HUDEP-2 (cell line): ENCODE data around the gene IFFO2.
A peak's percentile ranks its signal among the peaks of the same experiment; 100 is the strongest.

ENCODE experiments used
- DNase-seq, 76 experiments: peaks; one replicate each; lab custom pipeline; 2025; ENCODE audit not compliant: unreplicated experiment in 76 of 76; lab: John Stamatoyannopoulos, UW

IFFO2 gene

DNA sequence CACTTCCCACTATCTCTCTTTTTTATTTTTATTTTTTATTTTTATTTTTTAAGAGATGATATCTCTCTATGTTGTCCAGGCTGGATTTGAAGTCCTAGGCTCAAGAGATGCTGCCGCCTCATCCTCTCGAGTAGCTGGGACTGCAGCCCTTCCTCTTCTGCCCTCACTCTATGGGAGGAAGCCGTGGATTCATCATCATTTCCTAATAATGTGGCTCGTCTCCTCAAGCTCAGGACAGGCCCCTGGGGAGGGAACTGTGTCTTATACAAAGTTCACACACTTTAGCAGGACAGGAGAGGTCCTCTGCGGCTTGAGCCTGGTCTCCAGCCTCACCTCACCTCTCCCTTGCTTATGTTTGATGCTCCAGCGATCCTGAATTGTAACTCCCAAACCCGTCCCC is 16.5 kb upstream of the IFFO2 start:
- no peak for DNase-seq

DNA sequence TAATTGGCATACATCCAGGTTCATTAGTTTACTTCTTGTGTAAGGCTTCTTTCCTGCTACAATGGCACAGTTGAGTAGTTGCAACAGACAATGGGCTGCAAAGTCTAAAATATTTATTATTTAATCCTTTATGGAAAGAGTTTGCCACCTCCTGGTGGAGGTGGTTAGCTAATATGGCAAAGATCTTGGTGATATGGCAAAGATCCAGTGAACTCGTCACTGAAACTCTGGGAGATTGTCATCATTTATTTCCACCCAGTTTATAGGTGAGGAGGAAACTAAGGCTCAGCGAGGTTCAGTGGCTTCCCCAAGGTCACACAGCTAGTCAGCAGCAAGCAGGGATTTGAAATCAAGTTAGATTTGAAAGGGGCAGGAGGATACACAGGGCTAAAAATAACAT is 16.1 kb upstream of the IFFO2 start:
- peak in 1 of 76 experiments; percentile 7 for DNase-seq

DNA sequence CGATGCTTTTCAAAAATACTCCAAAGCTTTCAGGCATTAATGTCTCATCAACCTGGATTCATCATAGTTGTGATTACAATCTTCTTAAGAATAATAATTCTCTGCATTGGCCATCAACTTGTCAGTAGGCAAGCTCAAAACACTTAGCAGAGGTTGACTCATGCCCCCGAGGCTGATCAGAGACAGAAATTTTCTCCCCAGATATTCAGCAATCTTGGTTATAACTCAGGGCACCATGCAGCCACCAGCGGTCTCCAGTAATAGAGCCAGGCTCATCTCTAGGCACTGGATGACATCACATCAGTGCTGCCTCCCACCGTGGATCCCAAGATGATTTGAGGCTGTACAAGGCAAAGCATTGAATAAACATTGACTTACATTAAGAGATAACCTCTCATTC is 14.3 kb upstream of the IFFO2 start:
- DNase-seq, result no peak

DNA sequence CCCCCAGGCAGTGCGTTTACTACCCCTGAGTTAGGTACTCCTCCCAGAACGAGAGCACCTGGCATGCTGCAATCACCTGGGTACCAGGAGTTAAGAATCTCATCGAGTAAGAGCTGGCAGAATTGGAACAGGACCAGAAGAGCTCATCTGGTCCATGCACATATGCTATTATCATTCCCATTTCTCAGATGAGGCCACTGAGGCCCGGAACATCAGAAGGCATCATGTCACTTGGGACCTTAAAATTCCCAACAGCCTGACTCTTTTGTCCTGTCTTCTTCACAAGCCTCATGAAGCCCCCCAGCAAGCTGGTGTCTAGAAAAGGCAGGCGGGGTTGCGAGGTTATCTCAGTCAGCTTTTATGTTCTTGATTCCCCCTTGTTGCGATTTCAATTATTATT is 13.9 kb upstream of the IFFO2 start:
- DNase-seq, result no peak

DNA sequence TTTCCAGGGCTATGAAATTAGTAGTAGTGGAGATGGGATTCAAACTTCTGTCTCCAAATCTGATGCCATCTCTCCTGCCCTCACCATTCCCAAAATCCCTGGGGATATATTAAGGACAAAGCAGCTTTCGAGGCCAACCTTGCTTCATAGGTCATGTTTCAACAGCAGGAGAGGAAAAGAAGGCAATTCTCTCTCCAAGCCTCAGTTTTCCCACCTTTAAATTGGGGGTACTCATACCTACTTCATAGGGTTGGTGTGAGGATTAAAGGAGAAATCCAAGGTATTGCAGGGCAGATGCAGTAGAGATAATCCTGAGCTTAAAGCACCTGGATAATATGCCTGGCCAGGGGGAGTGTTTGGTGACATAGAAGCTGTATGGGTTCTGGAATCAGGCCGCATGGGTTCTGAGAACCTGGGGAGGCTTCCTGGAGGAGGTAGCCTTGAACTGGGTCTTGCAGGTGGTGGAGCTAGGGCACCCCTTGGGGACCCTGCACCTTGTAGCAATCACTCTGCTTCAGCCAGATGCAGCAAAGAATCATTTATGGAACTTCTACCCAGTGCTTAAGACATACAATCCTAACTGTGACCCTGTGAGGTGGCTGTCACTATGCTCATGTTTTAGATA is 10.7 kb upstream of the IFFO2 start:
- no peak for DNase-seq

DNA sequence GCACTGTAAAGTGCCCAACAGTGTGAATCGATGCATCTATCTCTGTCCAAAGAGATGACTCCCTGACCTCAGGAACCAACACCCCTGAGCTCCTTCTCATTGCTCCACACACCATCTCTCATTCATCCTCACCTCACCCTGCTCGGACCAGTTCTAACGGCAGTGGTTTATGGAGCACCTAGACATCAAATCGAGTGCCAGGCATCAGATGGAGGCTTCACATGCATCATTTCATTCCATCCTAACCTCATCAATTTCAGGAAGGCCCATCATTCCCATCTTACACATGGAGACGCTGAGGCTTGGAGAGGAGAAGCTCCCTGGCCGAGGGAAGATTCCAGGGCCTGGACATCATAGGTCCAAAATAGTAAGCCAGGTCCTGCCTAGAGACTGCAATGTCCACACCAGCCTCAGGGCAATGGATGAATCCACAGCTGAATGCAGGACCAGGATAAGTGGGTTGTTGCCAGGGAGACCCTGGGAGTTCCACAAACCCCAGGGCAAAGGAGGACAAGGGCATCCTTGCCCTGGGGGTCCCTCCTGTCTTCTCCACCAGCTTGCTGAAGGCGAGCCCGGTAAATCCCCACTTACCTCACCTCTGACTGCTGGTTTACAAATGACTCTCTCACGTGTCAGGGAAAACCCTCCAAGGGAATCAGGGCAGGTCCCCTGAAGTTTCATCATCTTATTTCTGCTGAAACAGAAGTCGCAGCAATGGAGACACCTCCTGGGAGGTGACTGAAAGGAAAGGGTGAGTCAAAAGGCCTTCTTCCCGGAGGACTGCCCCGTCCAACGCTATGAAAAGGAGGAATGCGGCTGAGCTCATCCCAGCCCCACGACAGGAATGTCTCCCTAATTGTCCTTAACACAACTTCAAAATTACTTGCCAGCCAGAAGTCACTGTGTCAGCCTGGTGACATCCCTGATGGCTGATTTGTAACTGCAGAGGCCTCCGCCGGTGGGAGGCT is 9.0 kb upstream of the IFFO2 start:
- no peak for DNase-seq

DNA sequence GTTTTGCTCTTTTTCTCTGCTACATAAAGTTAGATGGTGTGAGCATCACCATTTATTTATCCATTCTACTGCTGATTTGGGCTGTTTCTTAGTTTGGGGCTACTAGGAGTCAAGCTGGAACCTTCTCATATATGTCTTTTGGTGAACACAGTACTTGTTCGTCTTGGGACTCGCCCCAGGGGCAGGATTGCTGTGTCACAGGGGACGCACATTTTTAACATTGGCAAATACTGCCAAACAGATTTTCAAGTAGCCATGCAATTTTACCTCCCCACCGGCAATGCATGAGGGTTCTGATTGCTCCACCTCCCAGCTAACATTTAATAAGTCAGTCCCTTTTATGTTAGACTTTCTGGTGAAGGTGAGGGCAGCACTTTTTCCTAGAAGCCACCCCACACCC is 7.5 kb upstream of the IFFO2 start:
- DNase-seq, result no peak

DNA sequence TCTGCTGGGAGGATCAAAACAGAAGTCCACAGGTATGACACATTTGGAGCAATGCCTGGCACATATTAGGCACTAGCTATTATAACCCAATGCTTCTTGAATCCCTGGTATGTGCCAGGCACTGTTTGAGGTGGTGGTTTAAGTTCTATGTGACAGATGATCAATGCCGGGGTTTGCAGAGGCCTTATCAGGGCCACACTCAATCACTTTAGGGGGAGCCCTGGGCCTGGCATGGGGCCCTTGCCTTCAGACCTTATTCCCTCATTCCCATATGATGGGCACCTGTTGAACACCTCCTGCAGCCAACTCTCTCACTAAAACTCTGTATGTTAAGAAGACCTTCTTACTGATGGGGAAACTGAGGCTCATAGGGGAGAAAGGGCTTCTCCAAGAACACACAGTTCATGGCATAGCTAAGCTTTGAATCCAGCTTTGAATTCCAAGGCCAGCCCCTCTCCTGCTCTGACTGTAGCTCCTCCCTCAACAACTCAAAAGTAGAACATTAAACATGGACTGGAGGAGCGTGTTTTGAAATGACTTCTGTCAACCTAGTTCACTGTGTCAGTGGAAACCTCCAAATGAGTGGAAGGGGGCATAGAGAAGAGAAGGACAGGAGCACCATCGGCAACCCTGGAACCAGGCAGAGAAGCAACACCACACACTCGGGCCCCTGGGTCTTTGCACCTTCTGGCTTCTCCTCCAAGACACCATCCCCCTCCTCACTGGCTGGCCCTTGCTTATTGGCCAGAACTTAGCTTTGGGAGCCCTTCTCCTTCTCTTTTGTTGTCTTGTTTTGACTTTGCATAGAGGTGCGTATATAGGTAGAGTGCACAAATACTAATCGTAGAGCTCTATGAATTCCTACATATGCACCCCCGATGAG is 6.6 kb upstream of the IFFO2 start:
- DNase-seq, result no peak

DNA sequence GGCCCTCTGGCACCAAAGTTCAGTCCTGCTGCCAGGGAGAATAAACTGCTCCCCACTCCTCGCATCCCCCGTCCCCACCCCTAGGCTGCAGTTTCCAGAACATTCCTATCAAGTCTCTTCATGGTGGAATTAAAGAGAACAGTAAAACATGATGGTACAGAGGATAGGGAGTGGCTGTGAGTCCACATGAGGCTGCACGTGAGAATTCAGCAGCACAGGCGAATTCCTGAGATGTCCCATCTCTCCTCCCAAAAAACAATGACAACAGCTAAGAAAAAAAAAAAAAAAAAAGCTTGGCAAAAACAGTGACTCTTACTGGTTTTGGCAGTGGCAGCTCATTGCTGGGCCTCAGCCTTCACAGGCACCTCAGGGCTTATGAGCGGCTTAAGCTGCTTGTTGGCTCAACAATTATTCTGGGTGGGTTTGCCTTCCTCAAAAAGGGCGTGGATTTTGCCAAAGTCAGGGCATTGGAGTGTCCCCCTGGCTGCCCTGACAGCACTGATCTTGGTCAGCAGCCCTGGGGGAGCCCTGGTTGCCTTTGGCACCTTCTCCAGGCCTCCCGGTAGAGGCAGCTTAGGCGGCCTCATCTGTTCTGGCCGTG is 5.7 kb upstream of the IFFO2 start:
- DNase-seq, result no peak

DNA sequence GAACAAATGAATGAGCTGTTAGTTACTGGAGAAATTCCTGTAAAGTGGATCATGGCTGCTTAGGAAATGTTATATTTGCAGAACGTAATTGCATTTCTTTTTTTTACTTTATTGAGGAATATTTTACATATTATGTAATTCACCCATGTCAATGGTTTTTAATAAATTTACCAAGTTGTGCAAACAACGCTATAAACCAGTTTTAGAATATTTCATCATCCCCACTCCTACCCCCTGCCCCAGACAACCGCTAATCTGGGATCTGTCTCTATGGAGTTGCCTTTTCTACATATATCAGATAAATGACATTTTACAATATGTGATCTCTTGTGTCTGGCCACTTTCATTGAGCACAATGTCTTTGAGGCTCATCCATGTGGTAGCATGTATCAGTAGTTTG is 4.3 kb upstream of the IFFO2 start:
- no peak for DNase-seq

DNA sequence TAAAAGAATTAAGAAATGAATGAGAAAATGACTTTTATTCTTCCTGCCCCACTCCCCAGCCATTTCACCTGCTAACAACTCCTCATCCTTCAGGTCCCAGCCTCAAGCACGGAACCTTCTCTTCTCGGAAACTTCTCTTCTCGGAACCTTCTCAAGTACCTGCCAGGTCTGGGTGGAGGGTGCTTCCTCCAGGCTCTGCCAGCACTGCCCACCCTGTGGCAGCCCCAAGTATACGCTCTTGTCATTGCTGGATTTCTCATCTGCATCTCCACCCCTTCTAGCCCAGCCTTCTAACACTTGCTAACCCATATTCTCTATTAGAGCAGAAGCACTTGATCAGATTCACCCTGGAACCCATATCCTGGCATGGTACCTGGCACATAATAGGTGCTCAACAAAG is 3.9 kb upstream of the IFFO2 start:
- no peak for DNase-seq

DNA sequence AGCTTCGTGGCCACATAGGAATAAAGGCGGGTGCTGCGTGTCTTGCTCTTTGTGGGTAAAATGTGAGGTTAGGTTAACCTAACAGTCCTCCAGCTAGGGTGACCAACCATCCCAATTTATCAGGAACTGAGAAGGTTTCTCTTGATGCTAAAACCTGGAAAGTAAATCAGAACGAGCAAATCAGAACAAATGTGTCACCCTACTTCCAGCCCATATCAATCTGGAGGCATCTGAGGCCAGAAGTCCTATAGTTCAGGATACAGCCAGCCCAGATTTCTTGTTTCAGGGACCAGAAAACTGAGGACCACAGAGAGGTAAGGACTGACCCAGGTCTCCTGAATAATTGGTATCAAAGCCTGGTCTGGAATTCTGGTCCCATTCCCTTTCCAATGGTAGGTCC is 3.1 kb upstream of the IFFO2 start:
- no peak for DNase-seq

DNA sequence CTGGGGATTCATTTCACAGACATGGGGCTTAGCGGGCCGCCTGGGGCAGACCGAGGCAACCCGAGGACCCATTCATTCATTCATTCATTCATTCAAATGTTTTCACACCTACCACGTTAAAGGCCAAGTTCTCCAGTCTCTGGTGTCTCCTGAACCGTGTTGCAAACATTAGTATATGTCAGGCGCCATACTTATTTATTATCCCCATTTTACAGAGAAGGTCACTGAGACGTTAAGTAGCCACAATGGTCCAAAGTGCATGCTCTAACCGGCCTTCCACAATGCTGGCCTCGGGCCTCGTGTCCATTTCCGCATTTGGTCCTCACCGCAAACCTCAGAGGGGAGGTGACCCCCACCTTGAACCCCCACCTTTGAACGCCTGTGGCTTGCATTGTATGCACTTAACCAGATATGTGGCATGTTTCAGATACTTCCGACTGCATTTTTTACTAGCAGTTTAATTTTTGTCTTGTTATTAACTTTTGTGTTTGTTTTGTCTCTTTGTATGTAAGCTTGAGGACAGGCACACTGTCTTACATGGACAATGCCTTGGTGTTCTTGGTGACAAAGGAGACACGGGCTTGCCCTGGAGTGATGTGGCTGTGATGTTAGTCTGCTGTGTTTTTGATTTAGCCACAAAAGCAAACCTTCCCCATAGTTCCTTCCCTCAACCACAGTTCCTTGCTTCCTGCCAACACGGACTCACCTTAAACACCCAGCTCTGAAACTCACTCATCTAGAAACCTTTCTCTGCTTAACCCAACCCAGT is 1.2 kb upstream of the IFFO2 start:
- DNase-seq, result no peak

DNA sequence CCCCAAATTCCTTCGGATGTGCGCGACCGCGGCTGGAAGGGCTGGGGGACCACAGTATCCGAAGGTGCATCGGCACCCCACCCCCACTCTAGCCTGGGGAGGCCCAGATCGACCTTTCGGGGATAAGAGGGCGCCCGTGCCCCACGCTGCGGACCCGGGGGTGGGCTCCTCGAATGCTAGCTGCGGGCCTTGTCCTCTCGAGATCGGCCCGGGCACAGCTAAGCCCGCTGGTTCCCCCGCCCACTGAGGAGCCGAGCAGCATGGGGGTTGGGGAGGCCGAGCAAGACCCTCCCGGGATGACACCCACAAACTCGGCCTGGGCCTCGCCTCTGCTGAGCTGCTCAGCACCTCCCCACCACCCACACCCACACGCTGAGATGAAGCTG is 653 bp upstream of the IFFO2 start:
- no peak for DNase-seq

DNA sequence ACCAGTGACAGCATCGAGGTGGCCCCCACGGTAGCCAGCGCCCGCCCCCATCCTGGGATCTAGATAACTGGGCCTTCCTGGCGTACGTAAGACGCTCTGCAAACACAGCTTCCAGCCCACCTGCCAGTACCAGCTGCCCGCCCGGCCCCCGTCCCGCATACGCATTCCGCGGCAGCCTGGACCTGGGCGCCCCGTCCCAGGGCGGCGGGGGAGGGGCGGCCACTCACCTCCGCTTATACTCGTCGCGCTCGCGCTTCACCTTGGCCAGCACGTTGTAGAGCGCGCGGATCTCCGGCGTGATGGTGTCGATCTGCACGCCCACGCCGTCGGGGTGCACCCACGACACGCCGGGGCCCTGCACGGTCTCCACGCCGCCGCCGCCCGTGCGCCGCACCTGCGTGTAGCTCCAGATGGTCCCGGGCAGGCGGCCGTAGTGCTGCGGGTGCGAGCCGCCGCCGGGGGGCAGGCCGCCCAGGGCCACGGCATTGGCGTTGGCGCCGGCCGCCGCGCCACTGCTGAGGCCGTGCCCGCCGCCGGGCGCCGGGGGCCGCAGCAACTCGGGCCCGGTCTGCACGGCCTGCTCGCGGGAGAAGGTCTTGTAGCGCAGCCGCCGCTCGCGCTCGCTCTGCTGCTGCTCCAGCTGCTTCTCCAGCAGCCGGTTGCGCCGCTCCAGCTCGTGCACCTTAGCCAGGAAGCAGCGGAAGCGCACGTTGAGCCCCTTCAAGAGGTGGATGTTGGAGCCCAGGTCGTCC is 859 bp downstream of the IFFO2 start:
- DNase-seq, result peak in 14 of 76 experiments; percentile 6 to 44 (median 18)

DNA sequence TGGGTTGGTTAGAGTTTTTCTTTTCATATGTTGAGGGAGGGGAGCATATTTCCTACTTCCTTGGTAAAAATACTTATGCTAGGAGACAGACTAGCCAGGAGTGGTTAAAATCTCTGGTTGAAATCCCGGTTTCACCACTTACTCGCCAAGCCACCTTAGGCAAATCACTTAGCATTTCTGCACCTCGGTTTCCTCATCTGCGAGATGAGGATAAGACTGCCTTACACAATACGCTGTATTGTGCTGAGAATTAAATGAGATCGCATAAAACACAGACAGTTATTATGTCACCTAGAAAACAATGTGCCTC is 1.4 kb downstream of the IFFO2 start:
- DNase-seq, result no peak

DNA sequence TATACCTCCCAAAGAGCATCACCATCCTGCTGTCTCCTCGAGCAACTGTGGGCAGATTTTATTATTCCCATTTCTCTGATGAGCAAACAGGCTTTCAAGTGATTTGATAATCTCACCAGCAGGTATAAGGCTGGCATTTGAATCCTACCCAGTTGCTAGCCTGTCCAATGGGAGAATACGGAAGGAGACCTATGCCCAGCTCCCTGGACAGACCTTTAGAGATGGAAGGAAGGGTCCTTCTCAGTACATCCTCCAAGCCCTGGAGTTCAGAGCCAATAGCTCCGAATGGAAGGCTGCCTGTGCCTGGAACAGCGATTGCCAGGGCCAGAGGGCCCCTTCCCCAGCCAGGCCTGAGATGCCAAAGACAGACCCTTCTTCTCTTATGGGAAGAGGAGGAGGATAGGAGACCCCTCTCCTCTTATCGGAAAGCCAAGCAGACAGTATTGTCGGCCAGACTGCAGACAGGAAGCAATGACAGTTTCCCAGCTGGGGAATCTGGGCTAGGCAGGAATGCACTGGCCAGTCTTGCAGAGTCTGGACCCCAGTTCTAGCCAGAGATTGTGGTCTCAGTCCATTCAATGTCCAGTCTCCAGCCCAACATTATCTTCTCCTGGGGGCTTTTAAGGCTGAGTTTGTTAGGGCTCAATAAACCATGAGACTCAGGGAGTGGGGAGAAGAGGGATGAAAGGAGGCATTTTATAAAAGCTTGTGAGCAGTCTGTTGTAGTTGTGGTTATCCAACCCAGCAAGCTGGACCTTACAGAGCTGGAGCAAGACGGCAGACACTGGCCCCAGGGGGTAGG is 2.0 kb downstream of the IFFO2 start:
- no peak for DNase-seq

DNA sequence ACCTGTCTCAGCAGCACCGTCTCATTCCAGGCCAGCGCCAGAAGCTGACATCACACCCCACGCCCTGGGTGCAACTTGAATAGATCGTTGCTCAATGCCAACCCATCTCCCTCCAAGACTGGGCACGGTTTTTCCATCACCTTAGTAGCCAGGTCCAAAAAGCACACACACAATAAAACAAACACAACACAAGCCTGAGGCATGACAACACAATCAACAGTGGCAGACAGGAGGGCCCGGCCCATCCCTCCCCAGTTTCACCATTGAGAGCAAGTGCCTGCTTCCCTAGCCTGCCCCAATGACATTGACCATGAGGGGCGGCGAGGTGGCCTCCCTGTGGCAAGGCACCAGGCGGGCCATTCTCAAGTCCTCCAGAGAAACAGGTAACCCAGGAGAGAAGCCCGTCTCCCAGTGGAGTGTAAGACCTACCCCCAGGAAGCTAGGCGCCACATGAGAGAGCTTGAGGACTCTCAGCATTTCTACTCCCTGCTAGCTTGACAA is 2.7 kb downstream of the IFFO2 start:
- DNase-seq, result no peak
